ENCODE data around the gene ZNRD2. TPM values are rescaled to one million over a fixed set of nuclear protein-coding genes. Genes with fewer than 3 reads are reported as not detected.

The ZNRD2 gene
- total RNA-seq, 1 experiment from 2014 or later, result 61.2 TPM

GRCh38 chr11:65557280-65558001 lies 12.8 kb upstream of the ZNRD2 start:
- peak overlapping the region; percentile 83 for H3K27ac ChIP-seq (ENCODE audit: low read length)
- intact Hi-C loops (cut with micrococcal nuclease; ENCODE audit: unreplicated experiment), result loop anchor here (10.0 kb wide), 1 partner anchor 297 kb away; the partner anchor contains the start of gene CFL1
- H3K36me3 ChIP-seq (ENCODE audit: control insufficient read depth, insufficient read depth, low read length), result no peaks in the 10 kb centered on the region
- in situ Hi-C loops (cut with HindIII; ENCODE audit: low pct_unique_long_range_greater_than_20kb, low sequenced_read_pairs), result no loop called here
- no TSS peak for BruUV-seq (replicated peaks)
- no peaks in the 10 kb centered on the region for H3K9me3 ChIP-seq (ENCODE audit: control insufficient read depth, insufficient read depth, low read depth, low read length)
- ChIA-PET CTCF (interaction anchor here (1.1 kb wide), 1 partner anchor 17 kb away, joined by 3 read pairs; no protein-coding TSS in a partner anchor), POLR2A (no interaction called here)
- TF ChIP-seq CTCF (IDR thresholded peaks at IDR 0.05), result no peak
- no peak for TF ChIP-seq SIN3A (IDR thresholded peaks at IDR 0.05; ENCODE audit: borderline replicate concordance, insufficient read depth, low read depth, low read length)
- no peak for TF ChIP-seq TCF7L2 (IDR thresholded peaks at IDR 0.05; ENCODE audit: low read depth, low read length)
- TF ChIP-seq POLR2AphosphoS5 (IDR thresholded peaks at IDR 0.05; ENCODE audit: low read depth, low read length), result no peak
- TF ChIP-seq REST (IDR thresholded peaks at IDR 0.05; ENCODE audit: insufficient read depth in 1 of 2, low read depth in 2 of 2, low read length in 1 of 2), result no peak
- H3K4me1 ChIP-seq (ENCODE audit: control insufficient read depth, insufficient read depth, low read length), result peaks cover 71% of the 10 kb centered on the region
- no peaks in the 10 kb centered on the region for H3K27me3 ChIP-seq (ENCODE audit: control insufficient read depth, insufficient read depth, low read length)
- peak overlapping the region; percentile 50 to 57 for H3K4me3 ChIP-seq (ENCODE audit: low read depth in 2 of 2, low read length in 2 of 2)
- DNase-seq (ENCODE audit: low read depth, low spot score) (no peak), ATAC-seq (no peak)

GRCh38 chr11:65558002-65558929 lies 12.0 kb upstream of the ZNRD2 start, which contains the start of gene LTBP3:
Gene LTBP3, minus strand, starts transcription at chr11:65558359. Its CDS starts 400 bp downstream, at chr11:65557959.
- H3K27ac ChIP-seq (ENCODE audit: low read length), result peak within 1 kb of the TSS; percentile 90
- TF ChIP-seq REST (IDR thresholded peaks at IDR 0.05; ENCODE audit: insufficient read depth in 1 of 2, low read depth in 2 of 2, low read length in 1 of 2) (no peak), SIN3A (IDR thresholded peaks at IDR 0.05; ENCODE audit: borderline replicate concordance, insufficient read depth, low read depth, low read length) (0 out of 2 replicates have a peak, but pooled peaks have one; percentile 64), POLR2AphosphoS5 (IDR thresholded peaks at IDR 0.05; ENCODE audit: low read depth, low read length) (peak; percentile 25; the same call in 1 of the 2 replicates), TCF7L2 (IDR thresholded peaks at IDR 0.05; ENCODE audit: low read depth, low read length) (no peak), CTCF (IDR thresholded peaks at IDR 0.05) (no peak)
- ChIA-PET POLR2A (no interaction called here), CTCF (interaction anchor here (0.8 to 3.1 kb wide), 3 partner anchors 12 to 18 kb away, joined by 3 to 15 read pairs (median 3); partner anchors contain the start of gene ZNRD2)
- H3K9me3 ChIP-seq (ENCODE audit: control insufficient read depth, insufficient read depth, low read depth, low read length), result no peaks in the 10 kb centered on the region
- DNase-seq (ENCODE audit: low read depth, low spot score), result no peak
- H3K4me1 ChIP-seq (ENCODE audit: control insufficient read depth, insufficient read depth, low read length), result peaks cover 69% of the 10 kb centered on the region
- peak; percentile 47 for ATAC-seq
- H3K27me3 ChIP-seq (ENCODE audit: control insufficient read depth, insufficient read depth, low read length), result no peaks in the 10 kb centered on the region
- peak within 1 kb of the TSS; percentile 50 to 60 for H3K4me3 ChIP-seq (ENCODE audit: low read depth in 2 of 2, low read length in 2 of 2)
- no peaks in the 10 kb centered on the region for H3K36me3 ChIP-seq (ENCODE audit: control insufficient read depth, insufficient read depth, low read length)
- intact Hi-C loops (cut with micrococcal nuclease; ENCODE audit: unreplicated experiment), result loop anchor here (10.0 kb wide), 1 partner anchor 297 kb away; the partner anchor contains the start of gene CFL1
- BruUV-seq (replicated peaks), result no TSS peak
- in situ Hi-C loops (cut with HindIII; ENCODE audit: low pct_unique_long_range_greater_than_20kb, low sequenced_read_pairs), result no loop called here
